Stimulated activated CD4-positive, alpha-beta T cell treated with anti-CD3 and anti-CD28 coated beads, Interleukin-1b, Interleukin-23, amount 100 ng/mL, for 1 hour (primary cell): ENCODE data around the gene EME1.
"Not testable (repeated sequence)": the region's sequence is repeated elsewhere in the genome, so short reads cannot be mapped to it uniquely, and the experiment has no call there.

Experiments
- DNase-seq, 2 donors: peaks; one replicate each; pipeline ENCODE4 v3.0.0-alpha.2; 2020; ENCODE audit warnings: low read depth in 2 of 2

EME1 gene, protein sequence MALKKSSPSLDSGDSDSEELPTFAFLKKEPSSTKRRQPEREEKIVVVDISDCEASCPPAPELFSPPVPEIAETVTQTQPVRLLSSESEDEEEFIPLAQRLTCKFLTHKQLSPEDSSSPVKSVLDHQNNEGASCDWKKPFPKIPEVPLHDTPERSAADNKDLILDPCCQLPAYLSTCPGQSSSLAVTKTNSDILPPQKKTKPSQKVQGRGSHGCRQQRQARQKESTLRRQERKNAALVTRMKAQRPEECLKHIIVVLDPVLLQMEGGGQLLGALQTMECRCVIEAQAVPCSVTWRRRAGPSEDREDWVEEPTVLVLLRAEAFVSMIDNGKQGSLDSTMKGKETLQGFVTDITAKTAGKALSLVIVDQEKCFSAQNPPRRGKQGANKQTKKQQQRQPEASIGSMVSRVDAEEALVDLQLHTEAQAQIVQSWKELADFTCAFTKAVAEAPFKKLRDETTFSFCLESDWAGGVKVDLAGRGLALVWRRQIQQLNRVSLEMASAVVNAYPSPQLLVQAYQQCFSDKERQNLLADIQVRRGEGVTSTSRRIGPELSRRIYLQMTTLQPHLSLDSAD

DNA sequence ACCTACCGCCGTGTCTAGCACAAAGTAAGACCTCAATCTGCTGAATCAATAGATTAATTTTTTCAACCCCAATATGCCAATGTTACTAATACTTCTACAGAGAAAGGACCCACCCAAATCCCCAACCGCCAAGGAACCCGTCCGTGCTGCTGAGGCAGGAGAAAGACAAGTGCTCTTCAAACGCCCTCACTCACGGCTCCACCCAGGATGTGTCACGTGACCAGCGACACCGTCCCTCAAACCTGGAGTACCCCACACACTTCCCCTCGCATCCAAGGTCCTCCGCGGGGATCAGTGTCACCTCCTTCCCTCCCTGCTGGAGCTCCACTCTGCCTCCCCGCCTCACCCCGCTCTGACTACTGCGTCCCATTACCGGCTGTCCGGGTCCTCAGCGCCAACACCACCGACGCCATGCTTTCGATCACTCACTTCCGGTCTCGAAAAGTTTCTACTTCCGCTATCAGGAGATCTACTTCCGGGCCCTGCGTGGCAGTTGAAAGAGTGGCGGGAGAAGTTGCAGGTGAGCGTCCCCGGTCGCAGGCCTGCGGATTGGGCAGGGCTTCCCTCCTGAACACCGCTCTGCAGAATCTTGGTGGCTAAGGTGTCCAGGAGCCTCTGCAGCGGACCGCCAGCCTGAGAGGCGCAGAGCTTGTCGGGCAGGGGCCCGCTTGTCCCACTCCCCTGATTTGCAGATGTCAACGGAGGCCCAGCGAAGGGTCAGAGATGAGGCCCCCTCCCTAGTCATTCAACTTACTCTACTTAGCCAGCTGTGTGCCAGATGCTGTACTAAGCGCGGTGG, at the start of gene EME1, which contains the start of gene MRPL27:
TSS of gene EME1 (plus strand) at position 472 of the 799 bp plus-strand sequence. CDS start 1,980 bp downstream, outside the sequence.
TSS of gene MRPL27 (minus strand) at position 427 of the 799 bp plus-strand sequence. CDS start at position 413, 14 bp downstream.
- peak; percentile 54 to 66 for DNase-seq

DNA sequence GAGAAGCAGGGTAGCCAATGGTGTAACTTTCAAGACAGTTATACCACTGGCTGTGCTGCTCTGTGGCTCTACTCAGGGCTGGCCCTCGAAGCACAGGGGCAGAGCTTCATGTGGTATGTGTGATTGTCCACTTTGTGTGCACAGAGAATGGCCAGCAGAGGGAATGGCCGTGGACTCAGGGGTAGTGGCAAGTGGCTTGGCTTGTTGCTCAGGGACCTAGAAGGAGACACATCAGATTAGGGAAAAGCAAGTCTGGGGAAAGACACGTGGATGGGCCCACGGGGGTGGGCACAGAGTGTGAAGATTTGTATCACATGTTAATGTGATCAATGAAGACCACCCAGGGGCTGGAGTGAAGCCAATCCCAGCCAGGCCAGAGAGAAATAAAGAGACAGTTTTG, 47.1 kb upstream of the EME1 start:
- no peak for DNase-seq

DNA sequence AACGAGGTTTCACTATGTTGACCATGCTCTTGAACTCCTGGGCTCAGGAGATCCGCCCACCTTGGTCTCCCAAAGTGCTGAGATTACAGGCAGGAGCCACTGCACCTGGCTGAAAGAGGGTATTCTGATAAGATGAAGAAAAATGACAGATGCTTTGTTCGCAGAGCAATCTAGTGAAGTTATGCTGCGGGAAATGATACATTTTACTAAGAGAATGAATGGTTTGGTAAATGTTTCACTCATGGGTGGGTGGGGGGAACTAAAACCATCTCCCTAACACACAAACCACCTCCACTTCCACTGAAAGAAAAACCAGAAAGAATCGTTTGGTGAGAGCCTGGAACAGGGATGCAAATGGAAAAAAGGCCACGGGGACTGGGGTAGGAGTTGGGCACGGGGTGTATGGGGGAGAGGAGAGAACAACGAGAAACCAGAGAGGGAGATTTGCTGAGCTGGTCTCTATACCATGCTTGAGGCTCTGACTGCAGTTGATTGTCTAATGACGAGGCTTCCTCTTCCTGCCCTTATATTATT, 46.1 kb upstream of the EME1 start:
- no peak for DNase-seq

GRCh38 chr17:50328363-50329325, 44.4 kb upstream of the EME1 start:
- no peak for DNase-seq

DNA sequence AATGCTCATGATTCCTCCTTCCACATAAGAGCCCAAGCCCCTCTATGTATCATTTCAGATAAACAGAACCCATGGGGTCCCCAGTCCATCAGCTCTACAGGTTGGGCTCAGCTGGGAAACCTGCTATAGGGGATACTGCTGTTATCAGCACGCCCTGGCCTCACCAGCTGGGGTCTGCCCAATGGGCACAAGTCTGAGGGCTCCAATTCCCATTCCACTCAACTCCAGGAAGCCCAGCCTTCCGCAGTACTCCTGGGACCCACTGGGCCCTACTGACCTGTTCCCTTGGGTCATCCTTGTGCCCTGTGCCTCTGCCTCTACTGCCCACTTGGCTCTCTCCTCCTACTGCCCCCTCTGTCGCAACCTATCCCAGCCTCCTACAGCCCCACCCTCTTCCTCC, 43.3 kb upstream of the EME1 start:
- DNase-seq: no peak

GRCh38 chr17:50330151-50330775, 42.8 kb upstream of the EME1 start:
- DNase-seq: no peak

DNA sequence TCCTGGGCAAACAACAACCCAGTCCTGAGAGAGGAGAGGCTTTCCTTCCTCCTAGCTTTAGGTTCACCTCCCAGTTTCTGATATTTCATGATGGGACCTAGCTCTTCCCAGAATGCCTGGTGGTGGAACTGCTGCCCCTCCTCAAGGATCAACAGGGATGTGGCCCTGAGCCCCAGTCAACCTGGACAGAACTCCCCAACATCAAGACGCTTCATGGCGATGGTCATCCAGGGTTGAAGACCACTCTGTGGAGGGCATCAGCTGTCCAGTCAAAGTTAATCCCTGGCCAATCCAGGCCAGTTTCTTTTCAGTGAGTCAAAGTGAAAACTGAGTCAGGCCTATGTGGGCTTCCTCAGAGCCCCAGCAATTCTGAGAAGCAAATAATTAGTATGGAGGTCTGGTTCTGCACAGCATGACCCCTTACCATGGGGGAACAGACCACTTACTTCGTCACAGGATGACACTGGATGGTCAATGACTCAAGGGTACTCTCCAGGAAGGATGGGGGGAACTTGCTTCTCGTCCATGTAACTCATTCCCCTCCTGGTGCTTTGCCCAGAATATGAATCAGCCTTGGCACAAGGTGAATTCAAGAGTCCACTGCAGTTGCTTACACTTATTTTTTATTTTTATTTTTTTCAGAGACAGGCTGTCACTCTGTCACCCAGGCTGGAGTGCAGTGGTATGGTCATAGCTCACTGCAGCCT, 41.8 kb upstream of the EME1 start:
- no peak for DNase-seq

- DNase-seq: no peak
Observed at GRCh38 chr17:50332196-50332595, 40.8 kb upstream of the EME1 start.

DNA sequence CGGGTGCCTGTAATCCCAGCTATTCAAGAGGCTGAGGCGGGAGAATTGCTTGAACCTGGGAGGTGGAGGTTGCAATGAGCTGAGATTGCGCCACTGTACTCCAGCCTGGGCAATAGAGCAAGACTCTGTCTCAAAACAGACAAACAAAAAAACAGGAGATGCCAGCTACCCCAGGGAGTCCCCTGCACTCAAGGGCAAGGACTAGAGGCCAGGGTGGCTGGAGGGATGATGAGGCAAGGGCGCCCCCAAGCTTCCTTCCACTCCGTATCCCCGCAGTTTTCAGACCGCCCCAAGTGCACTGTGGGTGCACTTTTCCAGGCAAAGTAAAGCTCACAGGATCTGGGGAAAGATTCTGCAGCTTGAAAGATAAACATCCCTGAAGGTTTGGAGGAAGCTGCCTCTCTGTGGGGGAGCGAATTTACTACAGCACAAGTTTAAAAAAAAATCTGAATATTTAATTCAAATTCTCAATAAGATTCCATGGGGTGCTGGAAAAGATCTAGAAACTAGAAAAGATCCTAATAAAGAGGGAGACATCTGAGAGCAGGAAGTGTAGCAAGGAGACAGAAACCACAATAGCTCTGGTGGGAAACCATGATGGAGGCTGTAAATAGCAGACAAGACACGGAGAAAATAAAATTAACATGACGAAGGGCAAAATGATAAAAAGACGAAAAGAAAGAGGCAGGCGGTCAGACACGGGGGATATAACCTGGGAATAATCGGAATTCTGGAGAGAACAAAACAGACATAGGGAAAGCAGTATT, 39.6 kb upstream of the EME1 start:
- DNase-seq: not testable (repeated sequence)

GRCh38 chr17:50337956-50338355, 35.1 kb upstream of the EME1 start:
- no peak for DNase-seq

DNA sequence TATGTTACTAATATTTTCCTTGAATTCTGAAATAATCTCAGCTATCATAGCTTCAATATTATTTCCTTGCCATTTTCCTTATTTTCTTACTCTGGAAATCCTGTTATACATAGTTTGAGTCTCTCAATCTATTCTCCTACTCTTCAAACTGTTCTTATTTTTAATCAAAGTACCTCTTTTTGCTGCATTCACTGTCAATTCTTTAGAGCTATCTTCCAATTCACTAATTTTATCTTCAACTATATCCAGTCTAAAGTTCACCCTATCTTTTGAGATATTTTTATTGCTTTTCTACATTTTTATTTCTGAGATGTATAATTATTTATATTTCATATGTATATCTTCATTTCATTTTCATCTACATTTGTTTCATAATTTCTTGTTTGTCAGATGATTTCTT, 34.4 kb upstream of the EME1 start:
- no peak for DNase-seq

DNA sequence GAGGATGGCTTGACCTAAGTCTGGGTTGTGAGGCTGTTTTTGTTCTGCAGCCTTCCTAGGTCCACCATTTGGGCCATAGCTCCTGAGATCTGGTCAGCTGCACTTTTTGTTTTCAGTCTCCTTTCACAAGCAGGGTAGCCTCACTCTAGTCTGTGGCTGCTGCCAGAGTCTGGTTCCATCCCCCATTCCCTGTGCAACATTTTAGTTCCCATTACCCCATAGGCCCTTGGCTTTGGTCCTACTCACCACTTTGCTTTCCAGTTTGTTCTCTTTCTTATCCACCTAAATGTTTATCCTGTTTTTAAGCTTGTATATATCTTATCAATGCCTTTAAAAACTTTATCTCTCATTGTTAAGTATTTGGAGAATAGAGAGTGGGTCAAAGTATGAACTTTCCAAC, 33.6 kb upstream of the EME1 start:
- DNase-seq: no peak

- DNase-seq: no peak
Observed at GRCh38 chr17:50344731-50345365, 28.2 kb upstream of the EME1 start.

DNA sequence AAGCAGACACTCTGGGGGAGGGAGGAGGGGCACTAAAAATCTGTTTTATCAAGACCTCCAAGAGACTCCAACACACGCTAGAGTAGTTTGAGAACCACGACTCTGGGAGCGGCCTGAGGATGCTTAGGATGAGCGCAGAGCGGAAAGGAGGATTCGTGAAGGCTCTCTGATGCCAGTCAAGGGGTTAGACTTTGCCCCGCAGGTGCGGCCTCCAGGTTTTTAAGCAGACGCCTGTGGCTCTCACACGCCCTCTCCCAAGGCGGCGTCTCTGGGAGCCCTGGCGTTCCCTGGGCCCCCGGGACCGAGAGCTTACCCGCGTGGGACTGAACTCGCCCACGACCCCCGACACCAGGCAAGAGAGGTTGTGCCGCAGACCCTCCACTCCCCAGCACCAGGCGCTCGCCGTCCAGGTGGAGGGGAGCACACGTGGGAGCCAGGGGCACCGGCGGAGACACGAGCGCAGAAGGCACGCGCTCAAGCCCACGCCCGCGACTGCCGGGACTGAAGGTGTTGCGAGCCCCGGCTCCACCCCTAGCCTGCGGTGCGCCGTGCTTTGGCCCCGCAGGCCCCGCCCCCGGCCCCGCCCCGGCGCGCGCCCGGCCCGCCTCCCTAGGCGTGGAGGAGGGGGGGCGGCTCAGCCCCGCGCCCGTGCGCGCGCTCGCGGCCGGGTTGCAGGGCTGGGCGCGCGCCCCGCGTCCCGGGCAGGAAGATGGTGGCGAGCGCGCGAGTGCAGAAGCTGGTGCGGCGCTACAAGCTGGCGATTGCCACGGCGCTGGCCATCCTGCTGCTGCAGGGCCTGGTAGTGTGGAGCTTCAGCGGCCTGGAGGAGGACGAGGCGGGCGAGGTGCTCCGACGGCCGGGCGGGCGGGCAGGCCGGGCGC, 27.4 kb upstream of the EME1 start, which contains the start of gene XYLT2:
TSS of gene XYLT2 (plus strand) at position 695 of the 881 bp plus-strand sequence. CDS start at position 710, 15 bp downstream.
- peak; percentile 88 to 89 for DNase-seq

DNA sequence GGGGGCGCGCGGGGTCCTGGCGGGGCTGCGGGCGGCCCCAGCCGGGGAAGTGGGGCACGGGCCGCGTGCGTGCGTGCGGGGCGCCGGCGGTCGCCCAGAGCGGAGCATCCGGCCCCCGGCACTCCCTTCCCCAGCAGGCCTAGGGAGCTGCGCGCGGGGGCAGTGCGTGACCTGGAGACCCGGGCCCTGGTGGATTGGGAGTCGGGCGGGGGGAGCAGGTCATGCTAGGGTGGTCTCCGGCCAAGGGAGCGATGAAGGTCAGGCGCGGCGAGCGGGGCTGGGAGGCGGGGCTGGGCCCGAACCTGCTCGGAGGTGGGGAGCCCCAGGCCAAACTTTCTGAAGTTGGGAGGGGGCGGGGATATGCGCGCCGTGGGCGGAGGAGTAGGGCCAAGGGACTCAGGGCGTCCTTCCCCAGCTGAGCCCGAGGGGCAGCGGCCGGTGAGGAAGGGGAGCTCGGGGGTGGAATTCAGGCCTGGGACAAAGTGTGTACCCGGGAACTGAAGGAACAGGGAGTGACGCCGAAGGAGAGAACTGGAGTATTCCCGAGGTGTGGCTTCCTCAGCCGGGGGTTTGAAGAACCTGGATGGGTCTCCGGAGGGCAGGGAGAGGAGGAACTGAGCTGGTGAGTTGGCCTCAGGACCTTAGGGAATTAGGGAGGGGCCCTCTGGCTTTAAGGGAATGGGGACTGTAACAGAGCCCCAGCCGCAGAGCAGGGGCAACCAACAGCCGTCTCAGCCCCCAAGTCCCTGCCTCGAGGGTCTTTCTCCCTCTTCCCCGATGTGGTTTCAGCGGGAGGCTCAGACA, 26.5 kb upstream of the EME1 start:
- peak in 1 of 2 donors; percentile 28 for DNase-seq

- DNase-seq: no peak
Observed at GRCh38 chr17:50347117-50347893, 25.7 kb upstream of the EME1 start.
